ENCODE measurements around the gene SEL1L. TPM values are rescaled to one million over a fixed set of nuclear protein-coding genes. Genes with fewer than 3 reads are reported as not detected.
A peak's percentile ranks its signal among the peaks of the same experiment; 100 is the strongest.

SEL1L gene
- total and polyA plus RNA-seq, 2 experiments from 2014 or later: 21.3 to 65.7 TPM

- Histone ChIP-seq H3K9me3 (ENCODE audit: low read depth) (no peaks in the 10 kb centered on the region), H3K4me1 (ENCODE audit: low read depth) (no peaks in the 10 kb centered on the region), H3K27ac (no peak overlapping the region), H3K27me3 (no peaks in the 10 kb centered on the region), H3K36me3 (no peaks in the 10 kb centered on the region), H3K4me3 (no peak overlapping the region)
- peak; percentile 48 to 70 for DNase-seq (ENCODE audit: low read depth in 1 of 2, low spot score in 1 of 2)
- peak; percentile 87 for TF ChIP-seq CTCF (IDR thresholded peaks at IDR 0.05; ENCODE audit: low read depth, low read length)
Observed at GRCh38 chr14:81453166-81453766, 80.4 kb downstream of the SEL1L start.

- Histone ChIP-seq H3K9me3 (ENCODE audit: low read depth) (no peaks in the 10 kb centered on the region), H3K4me3 (no peak overlapping the region), H3K27ac (no peak overlapping the region)
Observed at GRCh38 chr14:81452341-81453133, 81.1 kb downstream of the SEL1L start.

GRCh38 chr14:81450976-81451375, 82.7 kb downstream of the SEL1L start:
- no peak overlapping the region for H3K4me3 ChIP-seq
- no peak for DNase-seq (ENCODE audit: low read depth in 1 of 2, low spot score in 1 of 2)
- TF ChIP-seq CTCF (IDR thresholded peaks at IDR 0.05; ENCODE audit: low read depth, low read length): no peak
- H3K27ac ChIP-seq: no peak overlapping the region
- H3K36me3 ChIP-seq: no peaks in the 10 kb centered on the region
- no peaks in the 10 kb centered on the region for H3K27me3 ChIP-seq
- no peaks in the 10 kb centered on the region for H3K9me3 ChIP-seq (ENCODE audit: low read depth)
- H3K4me1 ChIP-seq (ENCODE audit: low read depth): no peaks in the 10 kb centered on the region

More at GRCh38 chr14:81452341-81453133, 81.1 kb downstream of the SEL1L start:
- Histone ChIP-seq H3K36me3 (no peaks in the 10 kb centered on the region), H3K27me3 (no peaks in the 10 kb centered on the region), H3K4me1 (ENCODE audit: low read depth) (no peaks in the 10 kb centered on the region)
- DNase-seq (ENCODE audit: low read depth in 1 of 2, low spot score in 1 of 2): no peak
- TF ChIP-seq CTCF (IDR thresholded peaks at IDR 0.05; ENCODE audit: low read depth, low read length): no peak

GRCh38 chr14:81450100-81450531, 83.5 kb downstream of the SEL1L start:
- no peak overlapping the region for H3K27ac ChIP-seq
- no peaks in the 10 kb centered on the region for H3K9me3 ChIP-seq (ENCODE audit: low read depth)
- H3K4me3 ChIP-seq: no peak overlapping the region
- H3K4me1 ChIP-seq (ENCODE audit: low read depth): no peaks in the 10 kb centered on the region
- no peaks in the 10 kb centered on the region for H3K36me3 ChIP-seq
- TF ChIP-seq CTCF (IDR thresholded peaks at IDR 0.05; ENCODE audit: low read depth, low read length): no peak
- no peaks in the 10 kb centered on the region for H3K27me3 ChIP-seq
- peak in 1 of 2 donors; percentile 22 for DNase-seq (ENCODE audit: low read depth in 1 of 2, low spot score in 1 of 2)

- no peaks in the 10 kb centered on the region for H3K27me3 ChIP-seq
- TF ChIP-seq CTCF (IDR thresholded peaks at IDR 0.05; ENCODE audit: low read depth, low read length): no peak
- no peak for DNase-seq (ENCODE audit: low read depth in 1 of 2, low spot score in 1 of 2)
- no peaks in the 10 kb centered on the region for H3K9me3 ChIP-seq (ENCODE audit: low read depth)
- no peak overlapping the region for H3K4me3 ChIP-seq
- H3K4me1 ChIP-seq (ENCODE audit: low read depth): no peaks in the 10 kb centered on the region
- H3K27ac ChIP-seq: no peak overlapping the region
- H3K36me3 ChIP-seq: no peaks in the 10 kb centered on the region
Observed at GRCh38 chr14:81449576-81449975, 84.1 kb downstream of the SEL1L start.
